ENCODE data around the gene ARHGAP25.

Gene ARHGAP25

DNA sequence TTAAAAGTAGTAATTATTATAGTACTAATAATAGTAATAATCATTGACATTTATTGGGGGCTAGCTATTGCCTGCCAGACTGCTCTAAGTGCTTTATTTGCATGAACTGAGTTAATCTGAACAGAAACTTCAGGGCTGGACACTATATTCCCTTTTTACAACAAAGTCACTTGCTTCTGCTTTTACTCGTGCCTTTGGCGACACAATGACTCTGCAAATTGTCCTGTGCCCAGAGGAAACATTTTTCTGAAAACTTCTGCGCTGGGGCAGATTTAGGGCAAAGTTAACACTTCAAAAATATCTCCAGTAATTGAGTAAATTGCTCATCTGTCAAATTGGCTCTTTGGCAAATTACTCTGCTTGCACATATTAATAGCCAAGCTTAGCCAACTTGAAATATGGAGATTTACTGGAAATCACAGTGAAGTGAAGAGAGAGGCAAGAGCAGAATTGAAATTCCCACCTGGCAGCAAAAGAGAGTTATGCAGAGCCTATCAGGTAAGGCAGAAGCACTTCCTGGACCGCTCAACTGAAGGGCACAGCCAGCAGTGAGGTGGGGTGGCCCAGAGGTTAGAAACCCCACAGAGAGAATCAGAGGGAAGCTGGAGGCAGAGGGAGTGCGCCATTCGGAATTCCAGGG is 100.2 kb downstream of the ARHGAP25 start:
- TF ChIP-seq, protein P1, sequence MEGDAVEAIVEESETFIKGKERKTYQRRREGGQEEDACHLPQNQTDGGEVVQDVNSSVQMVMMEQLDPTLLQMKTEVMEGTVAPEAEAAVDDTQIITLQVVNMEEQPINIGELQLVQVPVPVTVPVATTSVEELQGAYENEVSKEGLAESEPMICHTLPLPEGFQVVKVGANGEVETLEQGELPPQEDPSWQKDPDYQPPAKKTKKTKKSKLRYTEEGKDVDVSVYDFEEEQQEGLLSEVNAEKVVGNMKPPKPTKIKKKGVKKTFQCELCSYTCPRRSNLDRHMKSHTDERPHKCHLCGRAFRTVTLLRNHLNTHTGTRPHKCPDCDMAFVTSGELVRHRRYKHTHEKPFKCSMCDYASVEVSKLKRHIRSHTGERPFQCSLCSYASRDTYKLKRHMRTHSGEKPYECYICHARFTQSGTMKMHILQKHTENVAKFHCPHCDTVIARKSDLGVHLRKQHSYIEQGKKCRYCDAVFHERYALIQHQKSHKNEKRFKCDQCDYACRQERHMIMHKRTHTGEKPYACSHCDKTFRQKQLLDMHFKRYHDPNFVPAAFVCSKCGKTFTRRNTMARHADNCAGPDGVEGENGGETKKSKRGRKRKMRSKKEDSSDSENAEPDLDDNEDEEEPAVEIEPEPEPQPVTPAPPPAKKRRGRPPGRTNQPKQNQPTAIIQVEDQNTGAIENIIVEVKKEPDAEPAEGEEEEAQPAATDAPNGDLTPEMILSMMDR (IDR thresholded peaks at IDR 0.05; ENCODE audit: borderline replicate concordance, control extremely low read depth, extremely low read depth, insufficient read depth, missing control alignments) = no peak
- in situ Hi-C loops (cut with MboI; ENCODE audit: low sequenced_read_pairs, unreplicated experiment) = no loop called here
- no peak for DNase-seq (ENCODE audit: low spot score)

DNA sequence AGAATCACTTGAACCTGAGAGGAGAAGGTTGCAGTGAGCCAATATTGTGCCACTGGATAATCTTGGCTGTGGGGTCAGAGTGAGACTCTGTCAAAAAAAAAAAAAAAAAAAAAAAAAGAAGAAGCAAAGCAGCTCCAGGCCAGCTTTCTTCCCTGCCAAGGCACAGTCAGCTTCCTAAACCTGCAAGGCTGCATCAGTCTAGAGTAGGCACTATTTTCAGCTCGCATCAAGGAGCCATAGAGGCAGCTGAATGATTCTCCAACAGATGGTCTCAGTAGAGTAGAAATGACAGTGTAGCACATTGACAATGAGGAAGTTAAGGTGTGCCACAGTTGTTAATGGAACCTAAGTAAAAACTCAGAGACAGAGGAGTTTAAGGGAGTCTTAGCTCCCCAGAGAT is 101.0 kb downstream of the ARHGAP25 start:
- in situ Hi-C loops (cut with MboI; ENCODE audit: low sequenced_read_pairs, unreplicated experiment) = no loop called here
- TF ChIP-seq, protein P1 (IDR thresholded peaks at IDR 0.05; ENCODE audit: borderline replicate concordance, control extremely low read depth, extremely low read depth, insufficient read depth, missing control alignments) = no peak
- DNase-seq (ENCODE audit: low spot score) = no peak

DNA sequence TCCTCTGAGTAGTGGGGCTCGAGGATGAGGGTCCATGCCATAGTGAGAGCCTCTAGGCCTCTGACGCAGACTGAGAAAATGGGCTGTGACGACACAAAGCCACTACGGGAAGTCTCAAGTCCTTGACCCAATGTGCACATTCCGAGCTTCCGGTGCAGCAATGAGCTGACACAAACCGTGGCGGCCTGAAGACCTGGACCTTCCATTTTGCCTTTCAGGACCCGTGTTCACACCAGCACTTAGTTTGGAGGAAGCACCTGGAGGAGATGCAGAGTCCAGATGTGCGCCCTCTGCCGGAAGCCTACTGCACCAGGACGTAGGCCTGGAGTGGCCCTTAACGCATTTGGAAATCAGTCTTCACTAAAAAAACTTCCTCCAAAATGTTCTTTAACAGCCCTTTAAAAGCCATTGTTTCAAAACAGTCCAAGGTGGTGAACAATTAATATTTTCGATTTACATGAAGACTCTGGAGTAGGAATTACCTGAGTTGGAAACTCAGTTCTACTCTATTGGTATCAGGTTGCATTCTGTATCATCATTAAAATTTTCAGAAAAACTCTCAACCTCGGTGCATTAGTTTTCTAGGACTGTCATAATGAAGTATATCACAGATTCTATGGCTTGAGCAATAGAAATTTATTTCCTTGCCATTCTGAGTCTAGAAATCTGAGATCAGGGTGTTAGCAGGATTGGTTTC is 102.7 kb downstream of the ARHGAP25 start:
- peak; percentile 57 for DNase-seq (ENCODE audit: low spot score)
- TF ChIP-seq, protein P1 (IDR thresholded peaks at IDR 0.05; ENCODE audit: borderline replicate concordance, control extremely low read depth, extremely low read depth, insufficient read depth, missing control alignments) = peak; percentile 71
- in situ Hi-C loops (cut with MboI; ENCODE audit: low sequenced_read_pairs, unreplicated experiment) = no loop called here

DNA sequence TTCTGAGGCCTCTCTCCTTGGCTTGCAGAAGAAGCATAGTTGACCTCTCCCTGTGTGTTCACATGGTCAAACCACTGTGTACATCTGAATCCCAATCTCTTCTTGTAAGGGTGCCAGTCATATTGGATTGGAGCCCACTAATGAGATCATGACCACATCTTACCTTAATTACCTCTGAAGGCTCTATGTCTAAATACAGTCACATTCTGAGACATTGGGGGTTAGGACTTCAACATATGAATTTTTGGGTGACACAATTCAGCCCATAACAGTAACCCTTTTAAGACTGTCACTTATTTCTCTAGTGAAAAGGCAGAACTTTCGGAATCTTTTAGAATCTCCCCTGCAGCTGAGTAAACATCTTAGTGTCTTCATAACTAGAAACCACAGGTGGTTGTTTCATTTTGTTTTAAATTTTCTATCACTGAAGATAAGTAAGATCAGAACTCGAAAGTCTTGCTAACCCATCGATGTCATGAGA is 103.3 kb downstream of the ARHGAP25 start:
- peak; percentile 75 for DNase-seq (ENCODE audit: low spot score)
- in situ Hi-C loops (cut with MboI; ENCODE audit: low sequenced_read_pairs, unreplicated experiment) = no loop called here
- TF ChIP-seq, protein P1 (IDR thresholded peaks at IDR 0.05; ENCODE audit: borderline replicate concordance, control extremely low read depth, extremely low read depth, insufficient read depth, missing control alignments) = no peak

DNA sequence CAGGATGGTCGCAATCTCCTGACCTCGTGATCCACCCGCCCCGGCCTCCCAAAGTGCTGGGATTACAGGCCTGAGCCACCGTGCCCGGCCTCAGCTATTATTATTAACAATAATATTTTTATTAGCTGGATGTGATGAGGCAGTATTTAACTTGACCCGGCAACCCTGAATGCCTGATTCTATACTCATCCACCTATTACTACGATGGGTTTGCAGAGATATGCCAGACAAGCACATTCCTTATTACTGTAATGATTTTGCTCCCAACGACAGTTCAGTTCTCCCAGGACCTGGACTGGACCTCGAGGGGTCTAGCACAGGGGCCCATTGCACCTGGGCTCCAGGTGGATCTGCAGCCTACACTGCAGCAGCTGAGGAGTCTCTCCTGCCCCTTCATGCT is 104.0 kb downstream of the ARHGAP25 start:
- no peak for DNase-seq (ENCODE audit: low spot score)
- in situ Hi-C loops (cut with MboI; ENCODE audit: low sequenced_read_pairs, unreplicated experiment) = no loop called here
- TF ChIP-seq, protein P1 (IDR thresholded peaks at IDR 0.05; ENCODE audit: borderline replicate concordance, control extremely low read depth, extremely low read depth, insufficient read depth, missing control alignments) = no peak

DNA sequence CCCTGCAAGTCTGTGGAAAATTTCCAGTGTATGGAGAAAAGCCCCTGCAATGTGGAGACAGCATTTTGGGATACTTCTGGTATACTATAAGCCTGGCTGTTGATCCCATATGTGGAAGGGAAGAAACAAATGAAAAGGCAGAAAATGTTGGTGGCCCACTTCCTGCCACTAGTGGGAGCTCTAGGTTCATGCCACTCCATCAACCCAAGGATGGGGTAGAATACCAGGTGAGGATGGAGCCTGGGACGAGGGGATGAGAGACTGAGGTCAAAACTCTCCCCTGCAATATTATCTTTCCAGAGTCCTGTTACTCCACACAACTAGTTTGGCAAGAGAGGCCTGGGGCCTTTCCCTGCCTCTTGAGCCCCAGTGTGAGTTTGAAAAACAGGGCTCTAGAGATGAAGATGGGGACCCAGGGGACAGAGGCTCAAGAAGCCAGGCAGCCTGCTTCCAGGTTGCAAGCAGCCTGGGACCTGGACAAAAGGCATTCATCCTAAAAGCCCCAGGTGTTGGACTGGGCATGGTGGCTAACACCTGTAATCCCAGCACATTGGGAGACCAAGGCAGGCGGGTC is 104.7 kb downstream of the ARHGAP25 start:
- peak; percentile 44 for DNase-seq (ENCODE audit: low spot score)
- in situ Hi-C loops (cut with MboI; ENCODE audit: low sequenced_read_pairs, unreplicated experiment) = no loop called here
- TF ChIP-seq, protein P1 (IDR thresholded peaks at IDR 0.05; ENCODE audit: borderline replicate concordance, control extremely low read depth, extremely low read depth, insufficient read depth, missing control alignments) = peak; percentile 37

Data from GM13976 (cell line).